Activated CD4-positive, alpha-beta T cell treated with anti-CD3 and anti-CD28 coated beads, Interleukin-2, amount 50 U/mL, for 4 hours (primary cell): ENCODE measurements around the gene ARHGEF10L.

Experiments
- DNase-seq, 2 experiments: peaks; one replicate each; pipeline ENCODE4 v3.0.0-alpha.2; 2020

ARHGEF10L gene

DNA sequence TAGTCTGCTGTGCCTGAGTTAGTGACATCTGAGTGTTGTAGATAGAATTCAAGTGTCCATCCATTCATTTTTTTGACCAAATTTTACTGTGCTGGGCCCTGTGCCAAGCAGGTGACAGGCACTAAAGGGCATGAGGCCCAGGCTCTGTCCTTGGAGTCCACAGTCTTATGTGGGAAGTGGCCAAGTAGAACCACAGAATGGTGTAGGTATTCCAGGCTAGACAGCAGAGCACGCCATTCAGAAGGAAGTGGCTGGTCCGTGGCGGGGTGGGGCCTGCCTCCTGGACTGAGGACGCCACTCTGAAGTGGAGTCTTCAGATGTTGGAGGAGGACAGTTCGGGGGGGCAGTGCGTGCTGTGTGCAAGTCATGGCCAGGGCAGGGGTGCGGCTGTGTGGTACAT is 146.8 kb downstream of the ARHGEF10L start:
- no peak for DNase-seq

DNA sequence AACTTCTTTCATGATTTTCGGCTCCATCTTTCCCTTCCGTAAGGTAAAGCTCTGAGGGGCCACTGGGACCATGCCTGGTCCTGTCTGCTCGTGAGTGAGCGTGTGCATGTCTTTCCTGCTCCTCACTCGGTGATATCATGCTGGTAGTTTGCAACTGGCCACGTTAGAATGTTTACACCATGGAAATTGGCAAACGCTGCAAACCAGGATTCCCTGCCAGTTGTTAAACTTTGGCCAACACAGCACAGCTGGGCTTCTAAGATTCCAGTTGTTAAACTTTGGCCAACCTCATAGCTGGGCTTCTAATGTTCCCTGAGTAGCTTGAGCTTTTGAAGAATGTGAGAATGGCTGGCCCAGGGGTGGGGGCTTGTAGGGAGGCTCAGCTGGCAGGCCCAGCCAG is 147.6 kb downstream of the ARHGEF10L start:
- no peak for DNase-seq

DNA sequence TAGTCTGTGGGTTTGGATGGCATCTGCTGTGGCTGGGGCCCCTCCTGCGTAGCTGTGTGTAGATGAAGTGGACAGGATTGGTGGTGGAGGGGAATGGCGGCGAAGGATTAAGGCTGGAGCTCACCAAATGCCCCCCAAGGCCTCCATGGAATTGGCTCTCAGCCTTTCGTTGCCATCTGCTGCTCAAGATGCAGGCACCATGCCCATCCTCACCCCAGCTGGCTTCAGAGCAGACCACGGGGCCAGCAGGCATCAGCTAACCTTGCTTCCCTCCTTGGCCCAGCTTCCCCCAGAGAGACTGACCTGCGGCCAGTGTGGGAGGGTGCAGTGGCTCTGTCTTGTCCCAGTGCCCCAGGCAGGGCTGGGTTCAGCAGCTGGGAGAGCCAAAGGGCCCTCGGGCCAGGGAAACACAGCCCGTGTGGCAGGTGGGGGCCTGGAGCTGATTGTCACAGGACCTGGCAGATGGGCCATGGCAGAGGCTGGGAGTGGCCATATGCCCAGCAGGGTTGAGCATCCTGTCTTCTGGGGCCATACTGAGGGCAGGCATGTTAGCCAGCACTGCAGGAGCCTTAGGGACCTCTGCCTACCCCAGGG is 148.8 kb downstream of the ARHGEF10L start:
- DNase-seq: no peak

DNA sequence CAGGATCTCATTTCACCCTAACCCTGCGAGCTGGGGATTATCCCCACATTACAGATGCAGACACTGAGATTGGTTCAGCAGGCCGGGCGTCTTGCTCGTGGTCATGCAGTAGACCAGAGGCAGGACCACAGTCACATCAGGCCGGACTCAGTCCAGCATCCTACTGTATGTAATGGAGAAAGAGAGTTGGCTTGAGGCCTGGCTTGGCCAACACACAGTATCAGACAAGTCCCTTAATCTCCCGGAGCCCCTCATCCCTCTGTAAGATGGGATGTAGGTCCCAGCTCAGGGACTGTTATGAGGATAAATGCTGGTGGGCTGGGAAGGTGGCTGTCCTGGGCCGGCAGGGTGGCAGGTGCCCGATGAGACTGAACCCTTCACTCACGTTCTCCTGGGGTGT is 149.5 kb downstream of the ARHGEF10L start:
- no peak for DNase-seq

DNA sequence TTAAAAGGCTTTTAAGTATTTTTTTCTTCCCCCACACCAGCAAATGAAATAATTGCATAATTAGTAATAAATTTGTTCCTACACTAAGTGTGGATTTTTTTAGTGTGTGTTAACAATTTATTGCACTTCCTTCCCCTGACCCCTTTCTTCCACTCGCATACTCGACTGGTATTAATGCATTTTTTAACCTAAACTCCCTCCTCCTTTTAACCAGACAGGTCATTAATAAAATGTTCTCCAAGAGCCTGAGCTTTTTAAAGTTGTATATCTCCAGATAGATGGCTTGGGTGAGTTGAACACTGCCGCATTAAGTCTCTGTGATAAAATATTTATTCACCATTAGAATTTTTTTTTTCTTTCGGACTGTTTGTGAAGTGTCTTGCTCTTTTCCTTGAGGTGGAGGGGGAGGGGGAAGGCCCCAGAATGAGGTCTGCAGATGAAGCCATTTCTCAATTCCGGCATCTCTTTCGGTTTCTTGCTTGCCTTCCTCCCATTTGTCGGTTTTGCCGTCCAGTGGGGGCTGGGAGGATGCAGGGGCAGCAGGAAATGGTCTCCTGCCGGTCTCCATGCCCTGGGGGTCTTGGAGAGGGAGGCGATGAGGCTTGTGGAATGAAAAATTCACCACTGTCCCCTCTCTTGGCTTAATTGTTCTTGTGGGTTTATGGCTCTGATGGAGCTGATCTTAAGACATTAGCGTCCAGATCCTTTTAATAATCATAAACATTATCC is 151.6 kb downstream of the ARHGEF10L start:
- DNase-seq: no peak

DNA sequence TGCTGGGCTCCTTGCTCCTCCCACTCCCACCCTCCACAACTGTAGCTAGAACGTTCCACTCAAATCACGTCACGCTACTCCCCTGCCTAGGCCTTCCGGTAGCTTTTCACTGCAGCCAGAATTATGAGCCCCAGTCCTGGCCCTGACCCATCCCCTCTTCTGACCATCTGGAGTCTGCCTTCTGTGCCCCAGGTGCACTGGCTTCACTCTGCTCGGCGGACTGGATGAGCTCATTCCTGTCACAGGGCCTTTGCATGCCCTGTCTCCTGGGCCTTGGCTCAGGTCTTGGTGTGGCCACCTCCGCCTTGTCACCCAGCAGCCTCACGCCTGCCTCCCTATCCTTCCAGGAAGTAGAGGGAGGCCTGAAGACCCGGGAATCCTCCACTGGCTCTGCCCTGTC is 153.1 kb downstream of the ARHGEF10L start:
- no peak for DNase-seq

DNA sequence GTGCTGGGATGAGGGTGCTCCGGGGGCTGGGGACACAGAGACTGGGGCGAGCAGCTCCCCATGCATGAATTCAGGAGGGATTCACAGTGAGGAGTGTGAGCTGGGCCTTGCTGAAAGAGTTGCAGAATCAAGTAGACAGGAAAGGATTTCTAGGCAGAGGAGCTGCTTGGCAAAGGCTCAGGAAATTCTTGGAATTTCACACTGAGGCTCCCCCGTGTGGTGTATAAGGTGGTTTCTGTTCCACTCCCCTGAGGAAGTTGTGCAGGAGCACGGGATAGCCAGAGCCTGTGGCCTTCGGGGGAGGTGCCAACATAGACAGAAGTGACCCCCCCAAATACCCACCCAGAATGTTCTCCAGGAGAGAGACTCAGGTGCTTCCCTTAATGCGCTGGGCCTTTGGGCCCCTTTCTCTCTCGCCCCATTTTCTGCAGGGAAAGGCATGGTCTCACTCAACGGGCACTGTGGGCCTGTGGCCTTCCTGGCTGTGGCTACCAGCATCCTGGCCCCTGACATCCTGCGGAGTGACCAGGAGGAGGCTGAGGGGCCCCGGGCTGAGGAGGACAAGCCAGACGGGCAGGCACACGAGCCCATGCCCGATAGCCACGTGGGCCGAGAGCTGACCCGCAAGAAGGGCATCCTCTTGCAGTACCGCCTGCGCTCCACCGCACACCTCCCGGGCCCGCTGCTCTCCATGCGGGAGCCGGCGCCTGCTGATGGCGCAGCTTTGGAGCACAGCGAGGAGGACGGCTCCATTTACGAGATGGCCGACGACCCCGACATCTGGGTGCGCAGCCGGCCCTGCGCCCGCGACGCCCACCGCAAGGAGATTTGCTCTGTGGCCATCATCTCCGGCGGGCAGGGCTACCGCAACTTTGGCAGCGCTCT is 157.2 kb downstream of the ARHGEF10L start:
- DNase-seq: no peak

DNA sequence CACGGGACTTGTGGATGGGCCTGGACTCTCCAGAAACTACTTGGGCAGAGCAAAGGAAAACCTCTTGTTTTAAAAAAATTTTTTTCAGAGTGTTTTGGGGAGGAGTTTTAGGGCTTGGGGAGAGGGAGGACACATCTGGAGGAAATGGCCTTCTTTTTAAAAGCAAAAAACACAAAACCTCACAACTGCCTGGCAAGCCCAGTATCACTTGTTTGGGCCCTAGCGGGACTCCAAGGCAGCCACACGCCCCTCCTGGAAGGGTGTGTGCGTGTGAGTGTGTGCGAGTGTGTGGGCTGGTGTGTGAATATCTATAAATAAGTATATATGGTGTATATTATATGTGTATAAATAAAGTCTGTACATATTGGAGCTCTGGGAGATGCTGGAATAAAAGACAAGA is 158.0 kb downstream of the ARHGEF10L start:
- DNase-seq: no peak

DNA sequence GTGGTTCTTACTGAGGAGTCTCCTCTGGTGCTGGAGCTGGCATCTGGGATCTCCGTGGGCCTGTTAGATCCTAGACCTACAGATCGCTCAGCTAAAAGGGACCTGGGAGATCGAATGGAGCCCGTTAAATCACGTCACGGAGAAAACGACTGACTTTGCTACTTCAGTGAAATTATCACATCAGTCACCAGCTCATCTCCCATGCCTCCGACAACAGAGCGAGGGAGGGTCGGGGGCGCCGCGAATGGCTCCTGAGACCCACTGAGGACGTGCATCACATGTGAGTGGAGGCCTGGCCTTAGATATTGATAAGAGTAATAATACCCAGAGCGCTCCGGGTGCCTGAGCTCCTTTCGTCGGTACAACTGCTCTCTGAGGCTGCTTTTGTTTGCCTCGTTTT is 160.1 kb downstream of the ARHGEF10L start:
- no peak for DNase-seq

DNA sequence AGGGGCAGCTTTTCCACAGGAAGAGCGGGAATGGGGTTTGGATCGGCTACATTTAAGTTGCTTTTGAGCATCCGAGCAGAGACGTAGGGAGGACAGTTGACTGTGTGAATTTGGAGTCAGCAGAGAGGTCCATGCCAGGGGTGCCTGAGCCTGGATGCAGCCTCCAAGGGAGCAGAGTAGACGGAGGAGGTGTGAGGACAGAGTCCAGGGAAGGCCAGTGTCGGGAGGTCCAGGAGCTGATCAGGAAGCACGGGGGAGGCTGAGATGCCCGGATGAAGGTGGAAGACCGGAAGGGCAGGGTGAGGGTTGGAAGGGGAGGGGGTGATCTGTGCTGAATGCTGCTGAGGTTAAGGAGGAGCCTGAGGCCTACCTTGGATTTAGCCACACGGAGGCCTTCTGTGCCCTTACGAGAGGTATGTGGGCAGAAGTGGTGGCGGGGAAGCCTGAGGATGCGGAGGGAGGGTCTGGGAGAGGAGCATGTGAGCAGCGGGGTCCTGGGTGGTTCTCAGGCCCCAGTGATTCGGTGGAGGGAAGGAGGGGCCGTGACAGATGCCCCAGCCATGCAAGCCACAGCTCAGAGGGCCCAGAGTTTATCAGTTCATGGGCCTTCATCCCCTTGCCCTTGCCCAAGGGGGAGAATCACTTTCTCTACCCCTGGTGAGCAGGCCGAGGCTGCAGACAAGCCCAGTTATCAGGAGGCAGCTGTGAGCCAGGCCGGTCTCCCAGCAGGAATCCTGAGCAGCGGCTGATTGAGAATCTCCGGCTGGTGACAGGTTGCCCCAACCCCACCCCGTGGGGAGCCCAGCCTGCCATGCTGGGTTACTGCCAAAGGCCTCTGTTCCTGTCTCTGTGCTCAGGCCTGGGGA is 161.7 kb downstream of the ARHGEF10L start:
- DNase-seq: no peak

DNA sequence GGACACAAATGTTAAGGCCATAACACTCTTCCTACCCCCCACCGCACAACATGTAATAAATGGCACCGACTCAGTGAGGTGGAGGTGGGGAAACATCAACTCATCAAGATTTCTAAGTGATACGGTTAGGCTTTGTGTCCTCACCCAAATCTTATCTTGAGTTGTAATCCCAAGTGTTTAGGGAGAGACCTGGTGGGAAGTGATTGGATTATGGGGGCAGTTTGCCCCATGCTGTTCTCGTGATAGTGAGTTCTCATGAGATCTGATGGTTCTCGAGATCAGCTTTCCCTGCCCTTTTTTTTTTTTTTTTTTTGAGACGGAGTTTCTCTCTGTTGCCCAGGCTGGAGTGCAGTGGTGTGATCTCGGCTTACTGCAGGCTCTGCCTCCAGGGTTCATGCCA is 164.7 kb downstream of the ARHGEF10L start:
- DNase-seq: no peak

DNA sequence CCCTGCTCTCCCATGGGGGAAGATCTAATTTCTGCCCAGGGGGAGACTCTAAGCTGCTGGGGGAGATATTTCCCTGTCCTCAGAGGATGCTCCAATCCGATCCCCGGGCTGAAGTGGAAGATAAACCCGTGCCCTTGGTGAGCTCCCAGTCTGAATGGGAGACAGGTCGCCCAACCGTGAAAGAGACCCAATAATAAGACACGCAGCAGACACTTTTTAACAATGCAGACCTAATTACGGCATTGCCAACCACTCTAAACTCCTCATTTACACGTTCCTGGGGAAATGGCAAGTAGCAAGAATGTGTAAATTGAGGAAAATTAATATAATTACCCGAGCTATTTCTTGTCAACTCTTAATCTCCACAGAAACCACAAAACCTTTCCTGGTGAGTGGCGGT is 166.9 kb downstream of the ARHGEF10L start:
- DNase-seq: no peak

DNA sequence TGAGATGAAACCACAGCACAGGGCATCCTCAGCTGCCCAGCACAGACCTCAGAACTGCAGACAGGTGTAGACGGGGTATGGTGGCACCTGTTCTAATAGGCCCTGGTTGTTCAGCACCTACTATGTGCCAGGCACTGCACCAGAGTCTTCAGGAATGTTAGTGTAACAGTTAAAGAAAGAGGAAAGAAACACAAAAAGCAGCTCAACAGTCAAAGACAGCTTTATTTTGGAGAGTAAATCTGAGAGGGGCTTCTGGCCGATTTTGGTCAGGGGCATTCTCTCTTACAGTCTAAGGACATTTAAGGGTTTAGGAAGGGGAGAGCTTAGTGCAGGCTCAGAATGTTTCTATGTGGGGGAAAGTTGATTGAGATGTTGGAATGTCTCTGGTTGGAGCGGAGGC is 170.5 kb downstream of the ARHGEF10L start:
- DNase-seq: no peak

DNA sequence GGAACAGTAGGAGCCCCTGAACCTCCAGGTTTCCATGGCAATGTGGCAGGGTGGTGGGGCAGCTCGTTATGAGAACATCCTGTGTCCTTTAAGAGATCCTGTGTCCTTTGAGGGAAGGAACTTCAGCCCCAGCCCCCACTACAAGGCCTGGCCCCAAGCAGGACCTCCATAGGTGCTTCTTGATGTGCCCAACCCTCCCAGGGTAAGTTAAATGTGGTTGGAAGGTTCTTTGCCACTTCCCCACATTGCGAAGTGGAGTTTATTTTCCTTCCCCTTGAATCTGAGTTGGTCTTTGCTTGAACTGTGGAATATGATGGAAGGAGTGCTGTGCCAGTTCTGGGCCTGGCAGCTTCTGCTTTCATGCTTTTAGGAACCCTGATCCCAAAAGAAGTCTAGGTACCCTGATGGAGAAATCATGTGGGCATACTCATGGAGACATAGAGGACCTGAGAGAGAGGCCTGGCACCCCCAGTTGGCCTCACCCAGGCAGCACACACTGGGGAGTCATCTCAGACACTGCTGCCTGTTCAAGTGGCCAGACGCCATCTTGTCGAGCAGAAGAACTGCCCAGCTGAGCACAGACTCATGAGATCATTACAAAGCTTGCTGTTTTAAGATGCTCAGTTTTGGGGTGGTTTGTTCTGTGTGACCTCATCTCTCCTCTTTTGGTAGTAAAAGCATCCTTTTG is 171.5 kb downstream of the ARHGEF10L start:
- DNase-seq: no peak

DNA sequence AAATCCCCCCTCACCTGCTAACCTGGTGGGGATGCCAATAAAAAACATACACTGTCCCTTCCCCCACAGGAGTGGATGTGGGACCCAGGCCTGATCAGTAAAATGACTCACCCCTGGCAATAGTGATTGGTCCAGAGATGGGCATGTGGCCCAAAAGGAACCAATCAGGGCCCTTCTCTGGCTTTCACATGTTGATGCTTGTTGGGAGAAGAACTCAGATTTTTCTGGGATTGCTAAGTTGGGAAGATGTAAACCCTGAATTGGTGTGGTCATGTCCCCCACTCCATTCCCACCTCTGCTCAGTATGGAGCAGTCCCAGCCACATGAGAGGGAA is 172.0 kb downstream of the ARHGEF10L start:
- DNase-seq: no peak

DNA sequence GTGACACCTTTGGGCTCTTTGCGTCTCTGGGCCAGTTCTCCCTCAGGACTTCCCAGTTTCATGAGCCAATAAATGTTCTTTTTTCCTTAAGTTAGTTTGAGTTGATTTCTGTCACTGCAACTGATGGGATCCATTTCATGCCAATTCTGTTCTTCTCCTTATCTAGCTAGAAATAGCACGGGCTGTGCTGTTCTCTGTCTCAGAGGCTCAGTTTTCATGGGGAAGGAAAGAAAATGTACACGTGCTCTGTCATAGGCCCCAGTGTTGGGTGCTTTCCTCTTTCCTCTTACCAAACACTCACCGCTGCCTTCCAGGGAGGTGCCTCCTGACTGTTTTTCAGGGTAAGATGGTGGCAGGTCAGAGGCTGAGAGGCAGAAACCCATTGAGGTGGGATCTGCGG is 172.4 kb downstream of the ARHGEF10L start:
- DNase-seq: no peak

DNA sequence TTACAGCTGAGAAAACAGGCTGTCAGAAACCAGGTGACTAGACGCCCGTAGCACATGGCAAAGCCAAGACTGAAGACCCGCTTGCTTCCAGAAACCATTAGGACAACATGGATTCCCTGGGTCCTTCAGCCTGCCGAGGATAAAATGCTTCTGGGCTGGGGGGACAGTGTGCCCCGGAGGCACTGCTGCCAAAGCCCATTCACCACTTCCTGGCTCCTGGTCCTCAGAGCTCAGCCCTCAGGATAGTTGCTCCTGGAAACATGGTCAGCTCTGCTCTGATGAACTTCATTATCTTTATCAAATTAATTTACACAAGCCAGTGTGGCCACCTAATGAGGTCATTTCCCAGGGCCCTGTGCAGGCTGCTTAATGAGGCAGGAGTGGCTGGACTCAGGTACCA is 174.5 kb downstream of the ARHGEF10L start:
- DNase-seq: no peak

DNA sequence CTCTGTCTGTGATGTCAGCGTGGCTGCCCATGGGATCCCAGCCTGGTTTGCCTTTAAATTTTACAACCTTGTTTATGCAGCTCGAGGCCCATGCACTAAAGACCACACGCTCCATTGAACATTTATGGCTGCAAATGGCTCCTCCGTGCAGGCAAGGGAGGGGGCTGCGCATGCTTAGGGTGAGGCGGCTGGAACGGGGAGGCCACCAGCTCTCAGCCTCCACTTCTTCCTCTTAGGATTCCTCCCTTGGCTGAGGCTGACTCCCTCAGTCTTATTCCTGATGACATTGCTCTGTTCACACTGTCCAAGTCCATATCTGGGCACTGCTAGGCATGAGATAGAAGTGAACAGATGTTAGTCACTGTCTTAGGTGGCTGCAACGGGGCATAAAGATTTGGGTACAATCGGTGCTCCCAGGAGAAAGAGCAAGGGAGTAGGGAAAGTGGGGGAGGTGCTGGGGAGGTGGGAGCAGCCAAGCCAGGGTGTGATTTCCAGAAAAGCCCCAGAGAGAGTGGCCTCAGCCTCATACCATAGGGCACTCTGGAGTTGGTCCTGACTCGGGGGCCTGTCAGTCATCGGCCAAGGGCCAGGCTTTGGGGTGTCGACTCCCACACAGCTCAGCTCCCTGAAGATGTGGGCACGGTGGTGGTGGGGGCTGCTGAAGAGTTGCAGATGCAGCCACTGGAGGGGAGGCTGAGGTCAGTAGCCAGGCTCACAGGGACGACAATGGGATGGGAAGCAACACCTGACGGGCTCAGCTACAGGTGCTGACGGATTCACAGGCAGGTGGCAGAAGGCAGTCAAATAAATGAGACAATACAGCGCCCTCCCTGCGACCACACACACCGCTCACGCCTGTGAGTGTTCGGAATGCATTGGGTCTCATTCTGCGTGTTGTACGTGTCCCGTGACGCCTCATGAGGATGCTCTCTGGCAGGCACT is 178.4 kb downstream of the ARHGEF10L start:
- DNase-seq: no peak

DNA sequence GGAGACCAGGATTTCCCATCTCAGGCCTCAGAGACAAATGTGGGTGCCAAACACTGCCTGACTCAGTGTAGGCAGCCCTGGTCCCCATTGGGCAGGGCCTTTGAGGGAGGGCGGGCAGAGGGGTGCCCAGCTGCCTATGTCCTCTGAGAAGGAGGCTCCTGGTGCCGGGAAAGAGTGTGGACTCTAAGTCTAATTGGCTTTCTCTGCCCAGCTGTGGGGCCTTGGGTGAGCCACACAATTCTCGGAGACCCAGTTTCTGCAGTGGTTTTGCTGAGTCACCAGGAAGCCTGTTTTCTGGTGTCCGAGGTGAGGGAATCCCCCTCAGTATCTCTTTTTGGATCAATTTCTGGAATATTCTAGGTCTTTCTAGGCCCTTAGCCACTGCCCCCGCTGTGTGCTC is 180.4 kb downstream of the ARHGEF10L start:
- DNase-seq: no peak

DNA sequence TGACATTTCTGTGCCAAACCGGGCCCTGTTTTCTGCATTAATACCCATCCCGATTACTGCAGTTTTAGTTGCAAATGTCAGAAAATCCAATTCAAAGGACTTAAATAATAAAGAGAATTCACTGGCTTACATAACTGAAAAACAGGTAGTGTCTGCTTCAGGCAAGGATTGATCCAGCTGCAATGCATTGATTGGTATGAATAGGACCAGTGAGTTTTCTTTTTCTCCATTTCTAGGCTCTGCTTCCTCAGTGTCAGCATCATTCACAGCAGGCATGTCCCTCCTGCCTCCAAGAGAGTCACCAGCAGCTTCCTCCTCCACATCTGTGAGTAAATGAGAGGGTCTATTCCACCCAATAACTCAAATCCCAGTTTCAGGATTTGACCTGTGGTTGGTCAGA is 181.9 kb downstream of the ARHGEF10L start:
- DNase-seq: no peak

DNA sequence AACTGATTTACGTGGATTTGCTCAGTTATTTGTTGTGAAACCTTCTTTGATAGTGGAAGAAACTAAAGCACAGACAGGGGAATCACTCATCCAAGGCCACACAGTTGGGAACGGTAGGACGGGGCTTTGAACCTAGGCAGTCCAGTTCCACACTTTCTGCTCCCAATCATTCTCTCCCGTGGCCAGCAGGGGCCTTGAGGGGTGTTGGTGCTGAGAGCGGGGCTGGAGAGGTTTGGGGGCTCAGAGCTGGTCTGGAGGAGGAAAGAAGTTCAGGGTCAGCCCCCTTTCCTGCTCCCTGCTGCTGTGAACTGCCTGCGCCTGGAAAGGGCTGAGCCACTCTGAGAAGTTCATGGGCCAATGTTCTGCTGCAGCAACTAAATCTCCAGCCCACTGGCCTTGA is 184.2 kb downstream of the ARHGEF10L start:
- no peak for DNase-seq
